Neural cell (in vitro differentiated cells): ENCODE results near the gene EIF1AD.

ENCODE experiments used
- CTCF ChIP-seq: fragments of 450-650 bp; IDR thresholded peaks from 2 replicates; pipeline ENCODE4 v1.5.1; 2014; ENCODE audit warnings: antibody characterized with exemption, mild to moderate bottlenecking, moderate library complexity; ENCODE audit not compliant: poor library complexity, severe bottlenecking
- EZH2 ChIP-seq: fragments of 200-600, 300-800 bp; shearing (Covaris generic), sonication (generic); IDR thresholded peaks from 2 replicates; pipeline ENCODE4 v1.6.1; 2014; ENCODE audit warnings: antibody characterized with exemption, low read length, borderline replicate concordance, mild to moderate bottlenecking; ENCODE audit not compliant: insufficient read depth, poor library complexity, severe bottlenecking
- MXI1 ChIP-seq: fragments of 450-650 bp; conservative IDR thresholded peaks from 2 replicates; pipeline ENCODE4 v1.6.1; 2014; ENCODE audit warnings: antibody characterized with exemption, mild to moderate bottlenecking; ENCODE audit not compliant: poor library complexity, severe bottlenecking
- POLR2AphosphoS5 ChIP-seq: IDR thresholded peaks from 2 replicates; pipeline ENCODE4 v1.6.1; 2012
- RAD21 ChIP-seq: fragments of 450-650 bp; conservative IDR thresholded peaks from 2 replicates; pipeline ENCODE4 v1.6.1; 2014; ENCODE audit warnings: antibody characterized with exemption, mild to moderate bottlenecking, moderate library complexity
- REST ChIP-seq: IDR thresholded peaks from 2 replicates; pipeline ENCODE4 v1.6.1; 2012; ENCODE audit warnings: borderline replicate concordance
- SMC3 ChIP-seq: fragments of 450-650 bp; conservative IDR thresholded peaks from 2 replicates; pipeline ENCODE4 v1.6.1; 2014; ENCODE audit warnings: antibody characterized with exemption, mild to moderate bottlenecking, moderate library complexity; ENCODE audit not compliant: poor library complexity
- TAF1 ChIP-seq: IDR thresholded peaks from 2 replicates; pipeline ENCODE4 v1.6.1; 2012; ENCODE audit warnings: low read depth

GRCh38 chr11:65965986-65966762, 35.8 kb downstream of the EIF1AD start:
- TF ChIP-seq CTCF = no peak
- no peak for TF ChIP-seq POLR2AphosphoS5
- no peak for TF ChIP-seq SMC3
- no peak for TF ChIP-seq TAF1
- TF ChIP-seq RAD21 = no peak
- TF ChIP-seq MXI1 = no peak
- TF ChIP-seq EZH2 = no peak
- TF ChIP-seq REST = no peak
